Activated naive CD8-positive, alpha-beta T cell (primary cell): ENCODE results near the gene USP27X.

Experiments used
- H3K27ac Mint-ChIP-seq: one replicate; pipeline ENCODE4 v1.8.0; 2021; ENCODE audit warnings: mixed read lengths
- H3K27me3 Mint-ChIP-seq: one replicate; pipeline ENCODE4 v1.8.0; 2021; ENCODE audit warnings: mixed read lengths
- H3K36me3 Mint-ChIP-seq: one replicate; pipeline ENCODE4 v1.8.0; 2021; ENCODE audit warnings: mixed read lengths
- H3K4me1 Mint-ChIP-seq: one replicate; pipeline ENCODE4 v1.8.0; 2021; ENCODE audit warnings: low read depth, mixed read lengths
- H3K4me3 Mint-ChIP-seq: one replicate; pipeline ENCODE4 v1.8.0; 2021; ENCODE audit warnings: mild to moderate bottlenecking, mixed read lengths
- H3K9me3 Mint-ChIP-seq: one replicate; pipeline ENCODE4 v1.8.0; 2021; ENCODE audit warnings: low read depth, mixed read lengths

The USP27X gene

GRCh38 chrX:49878834-49879655, at the start of gene USP27X:
TSS of gene USP27X (plus strand) at chrX:49879484. CDS start at chrX:49880308, 824 bp downstream.
- Mint-ChIP-seq H3K27ac (peak within 1 kb of the TSS; percentile 89), H3K36me3 (peaks cover 2% of the 10 kb centered on the region), H3K27me3 (no peaks in the 10 kb centered on the region), H3K4me1 (peaks cover 33% of the 10 kb centered on the region), H3K4me3 (peak within 1 kb of the TSS; percentile 84), H3K9me3 (no peaks in the 10 kb centered on the region)

DNA sequence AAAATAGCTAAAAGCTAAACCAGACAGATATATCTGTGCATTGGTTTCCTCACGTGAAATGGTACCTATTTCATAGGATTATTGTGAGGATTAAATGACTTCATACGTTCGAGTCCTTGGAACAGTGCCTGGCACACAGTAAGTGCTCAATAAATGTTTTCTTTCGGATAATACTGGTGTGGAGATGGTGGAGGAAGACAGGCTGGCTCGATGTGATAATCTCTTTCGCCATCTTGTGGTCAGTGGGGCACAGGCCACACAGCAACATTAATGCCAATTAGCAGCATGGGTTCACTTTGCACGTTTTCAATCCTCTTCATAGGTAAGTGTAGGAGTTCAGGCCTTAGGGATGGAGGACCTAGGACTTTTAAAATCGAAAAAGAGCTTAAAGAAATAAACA, 40.9 kb upstream of the USP27X start:
- Mint-ChIP-seq H3K9me3 (no peaks in the 10 kb centered on the region), H3K4me3 (no peak overlapping the region), H3K27ac (no peak overlapping the region), H3K4me1 (peaks cover 2% of the 10 kb centered on the region), H3K27me3 (no peaks in the 10 kb centered on the region), H3K36me3 (no peaks in the 10 kb centered on the region)

DNA sequence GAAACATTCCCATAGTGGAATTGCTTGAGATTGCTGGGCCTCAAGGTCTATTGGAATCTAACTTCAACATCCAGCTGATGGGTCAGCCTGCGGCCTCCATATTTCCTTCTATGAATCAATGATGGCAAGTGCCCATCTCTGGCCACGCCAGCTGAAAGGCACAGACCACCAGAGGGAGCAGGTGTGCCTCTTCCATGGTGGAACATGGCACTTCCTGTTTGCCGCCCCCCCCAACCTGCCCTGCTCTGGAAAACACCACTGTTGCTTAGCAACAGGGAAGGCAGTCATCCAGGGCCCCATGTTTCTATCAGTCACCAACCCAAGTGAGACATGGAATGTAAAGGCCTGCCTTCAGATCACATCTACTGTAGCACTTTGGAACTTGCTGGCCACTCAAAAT, 38.6 kb upstream of the USP27X start:
- no peaks in the 10 kb centered on the region for H3K27me3 Mint-ChIP-seq
- H3K9me3 Mint-ChIP-seq = no peaks in the 10 kb centered on the region
- H3K4me3 Mint-ChIP-seq = no peak overlapping the region
- H3K4me1 Mint-ChIP-seq = peaks cover 2% of the 10 kb centered on the region
- H3K27ac Mint-ChIP-seq = no peak overlapping the region
- no peaks in the 10 kb centered on the region for H3K36me3 Mint-ChIP-seq

DNA sequence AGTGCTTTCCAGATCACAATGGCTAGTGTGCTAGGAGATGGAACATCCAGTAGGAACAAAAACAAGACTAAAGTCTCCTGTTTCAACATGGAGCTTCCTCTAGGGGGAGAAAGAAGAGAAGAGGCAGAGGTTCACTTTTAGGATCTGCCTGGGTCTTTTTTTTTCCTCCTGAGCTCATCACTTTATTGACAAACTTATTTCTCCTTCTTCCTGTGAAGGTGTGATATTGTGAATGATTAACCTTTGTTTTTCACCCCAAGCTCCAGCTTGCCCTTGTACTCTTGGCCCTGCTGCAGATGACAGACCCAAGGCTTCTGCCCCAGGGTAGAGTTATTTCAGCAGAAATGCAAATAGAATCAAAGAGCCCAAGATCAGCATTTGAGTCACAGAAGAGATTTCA, 36.7 kb upstream of the USP27X start:
- Mint-ChIP-seq H3K27ac (no peak overlapping the region), H3K9me3 (no peaks in the 10 kb centered on the region), H3K27me3 (peaks cover 1% of the 10 kb centered on the region), H3K36me3 (no peaks in the 10 kb centered on the region), H3K4me3 (no peak overlapping the region), H3K4me1 (peaks cover 2% of the 10 kb centered on the region)

GRCh38 chrX:49844611-49845010, 34.7 kb upstream of the USP27X start:
- H3K27me3 Mint-ChIP-seq = peaks cover 4% of the 10 kb centered on the region
- H3K4me1 Mint-ChIP-seq = peaks cover 2% of the 10 kb centered on the region
- H3K27ac Mint-ChIP-seq = no peak overlapping the region
- no peaks in the 10 kb centered on the region for H3K36me3 Mint-ChIP-seq
- no peak overlapping the region for H3K4me3 Mint-ChIP-seq
- no peaks in the 10 kb centered on the region for H3K9me3 Mint-ChIP-seq

- Mint-ChIP-seq H3K4me3 (no peak overlapping the region), H3K9me3 (no peaks in the 10 kb centered on the region), H3K27ac (no peak overlapping the region), H3K4me1 (peaks cover 2% of the 10 kb centered on the region), H3K27me3 (peaks cover 4% of the 10 kb centered on the region), H3K36me3 (no peaks in the 10 kb centered on the region)
These were observed 33.4 kb upstream of the USP27X start for GRCh38 chrX:49845701-49846403.

- H3K27ac Mint-ChIP-seq = no peak overlapping the region
- no peak overlapping the region for H3K4me3 Mint-ChIP-seq
- no peaks in the 10 kb centered on the region for H3K9me3 Mint-ChIP-seq
- no peaks in the 10 kb centered on the region for H3K4me1 Mint-ChIP-seq
- no peaks in the 10 kb centered on the region for H3K36me3 Mint-ChIP-seq
- peaks cover 4% of the 10 kb centered on the region for H3K27me3 Mint-ChIP-seq
These were observed 32.8 kb upstream of the USP27X start for GRCh38 chrX:49846522-49846921.

DNA sequence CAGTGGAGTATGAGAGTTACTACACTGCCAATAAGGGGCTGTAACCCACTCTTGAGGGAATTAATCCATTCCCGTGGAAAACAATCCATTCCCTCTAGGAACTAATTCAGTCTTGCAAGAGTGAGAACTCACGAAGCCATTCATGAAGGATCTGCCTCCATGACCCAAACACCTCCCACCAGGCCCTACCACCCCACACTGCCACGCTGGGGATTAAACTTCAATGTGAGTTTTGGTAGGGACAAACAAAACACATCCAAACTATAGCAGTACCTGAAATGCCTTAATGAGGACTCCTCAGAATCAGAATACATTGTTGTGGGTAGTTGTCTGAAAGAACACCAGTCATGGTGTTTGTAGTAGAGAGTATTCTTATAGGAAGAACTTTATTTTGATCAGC, 31.0 kb upstream of the USP27X start:
- H3K27me3 Mint-ChIP-seq = peaks cover 4% of the 10 kb centered on the region
- no peaks in the 10 kb centered on the region for H3K4me1 Mint-ChIP-seq
- H3K27ac Mint-ChIP-seq = no peak overlapping the region
- H3K36me3 Mint-ChIP-seq = no peaks in the 10 kb centered on the region
- H3K9me3 Mint-ChIP-seq = no peaks in the 10 kb centered on the region
- no peak overlapping the region for H3K4me3 Mint-ChIP-seq

GRCh38 chrX:49850028-49850427, 29.3 kb upstream of the USP27X start:
- H3K9me3 Mint-ChIP-seq = no peaks in the 10 kb centered on the region
- H3K36me3 Mint-ChIP-seq = no peaks in the 10 kb centered on the region
- H3K27me3 Mint-ChIP-seq = peaks cover 4% of the 10 kb centered on the region
- H3K4me3 Mint-ChIP-seq = no peak overlapping the region
- H3K27ac Mint-ChIP-seq = no peak overlapping the region
- H3K4me1 Mint-ChIP-seq = no peaks in the 10 kb centered on the region

- Mint-ChIP-seq H3K36me3 (no peaks in the 10 kb centered on the region), H3K27me3 (no peaks in the 10 kb centered on the region), H3K4me3 (no peak overlapping the region), H3K4me1 (no peaks in the 10 kb centered on the region), H3K27ac (no peak overlapping the region), H3K9me3 (no peaks in the 10 kb centered on the region)
These were observed 25.6 kb upstream of the USP27X start for GRCh38 chrX:49853661-49854060.

DNA sequence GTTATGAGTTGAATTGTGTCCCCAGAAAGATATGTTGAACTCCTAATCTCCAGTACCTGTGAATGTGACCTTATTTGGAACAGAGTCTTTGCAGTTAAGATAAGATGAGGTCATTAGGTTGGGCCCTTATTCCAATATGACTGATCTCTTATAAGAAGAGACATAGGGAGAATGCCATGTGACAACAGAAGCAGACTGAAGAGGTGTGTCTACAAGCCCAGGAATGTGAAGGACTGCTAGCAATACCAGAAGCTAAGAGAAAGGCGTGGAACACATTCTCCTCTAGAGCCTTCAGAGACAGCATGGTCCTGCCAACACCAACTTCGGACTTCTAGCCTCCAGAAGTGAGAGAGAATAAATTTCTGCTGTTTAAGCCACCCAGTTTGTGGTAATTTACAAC, 22.5 kb upstream of the USP27X start:
- Mint-ChIP-seq H3K27ac (no peak overlapping the region), H3K4me1 (no peaks in the 10 kb centered on the region), H3K36me3 (no peaks in the 10 kb centered on the region), H3K9me3 (no peaks in the 10 kb centered on the region), H3K4me3 (no peak overlapping the region), H3K27me3 (no peaks in the 10 kb centered on the region)

GRCh38 chrX:49858341-49858740, 20.9 kb upstream of the USP27X start:
- Mint-ChIP-seq H3K9me3 (no peaks in the 10 kb centered on the region), H3K4me1 (no peaks in the 10 kb centered on the region), H3K27ac (no peak overlapping the region)

DNA sequence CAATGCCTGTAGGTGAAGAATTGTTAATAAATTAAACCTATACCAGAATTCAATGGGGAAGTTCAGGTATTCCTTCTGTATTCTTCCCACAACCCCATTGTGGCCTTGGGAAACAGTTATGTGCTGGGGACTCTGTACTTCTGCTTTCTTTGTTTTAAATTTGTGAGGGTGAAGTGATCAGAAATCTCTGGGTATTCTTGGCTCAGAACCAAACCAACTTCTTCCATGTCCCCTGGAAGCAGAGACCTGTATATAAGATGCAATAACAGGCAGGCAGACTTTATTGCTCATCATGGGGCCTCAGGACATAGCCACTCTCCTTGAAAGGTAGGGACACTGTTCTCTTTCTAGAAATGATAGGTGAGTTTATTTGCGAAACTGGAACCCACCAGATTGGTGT, 19.8 kb upstream of the USP27X start:
- no peaks in the 10 kb centered on the region for H3K36me3 Mint-ChIP-seq
- H3K4me3 Mint-ChIP-seq = no peak overlapping the region
- H3K27ac Mint-ChIP-seq = no peak overlapping the region
- no peaks in the 10 kb centered on the region for H3K4me1 Mint-ChIP-seq
- no peaks in the 10 kb centered on the region for H3K27me3 Mint-ChIP-seq
- no peaks in the 10 kb centered on the region for H3K9me3 Mint-ChIP-seq

More at GRCh38 chrX:49858341-49858740, 20.9 kb upstream of the USP27X start:
- no peak overlapping the region for H3K4me3 Mint-ChIP-seq
- no peaks in the 10 kb centered on the region for H3K27me3 Mint-ChIP-seq
- no peaks in the 10 kb centered on the region for H3K36me3 Mint-ChIP-seq

- H3K9me3 Mint-ChIP-seq = no peaks in the 10 kb centered on the region
- H3K36me3 Mint-ChIP-seq = no peaks in the 10 kb centered on the region
- H3K27me3 Mint-ChIP-seq = no peaks in the 10 kb centered on the region
- no peak overlapping the region for H3K27ac Mint-ChIP-seq
- H3K4me3 Mint-ChIP-seq = no peak overlapping the region
- no peaks in the 10 kb centered on the region for H3K4me1 Mint-ChIP-seq
These were observed 18.3 kb upstream of the USP27X start for GRCh38 chrX:49860867-49861535.

- no peaks in the 10 kb centered on the region for H3K36me3 Mint-ChIP-seq
- H3K27ac Mint-ChIP-seq = no peak overlapping the region
- H3K4me1 Mint-ChIP-seq = no peaks in the 10 kb centered on the region
- no peak overlapping the region for H3K4me3 Mint-ChIP-seq
- no peaks in the 10 kb centered on the region for H3K27me3 Mint-ChIP-seq
- H3K9me3 Mint-ChIP-seq = no peaks in the 10 kb centered on the region
These were observed 17.2 kb upstream of the USP27X start for GRCh38 chrX:49862093-49862492.
